ENCODE measurements around the gene DSP. TPM values are rescaled to one million over a fixed set of nuclear protein-coding genes. Genes with fewer than 3 reads are reported as not detected.

DSP gene
- total RNA-seq, 1 donor from 2014 or later = 314 TPM

- ATAC-seq = no peak
- no peak for DNase-seq
- intact Hi-C loops (cut with micrococcal nuclease) = no loop called here
These were observed 90.0 kb downstream of the DSP start for GRCh38 chr6:7631466-7631865.

DNA sequence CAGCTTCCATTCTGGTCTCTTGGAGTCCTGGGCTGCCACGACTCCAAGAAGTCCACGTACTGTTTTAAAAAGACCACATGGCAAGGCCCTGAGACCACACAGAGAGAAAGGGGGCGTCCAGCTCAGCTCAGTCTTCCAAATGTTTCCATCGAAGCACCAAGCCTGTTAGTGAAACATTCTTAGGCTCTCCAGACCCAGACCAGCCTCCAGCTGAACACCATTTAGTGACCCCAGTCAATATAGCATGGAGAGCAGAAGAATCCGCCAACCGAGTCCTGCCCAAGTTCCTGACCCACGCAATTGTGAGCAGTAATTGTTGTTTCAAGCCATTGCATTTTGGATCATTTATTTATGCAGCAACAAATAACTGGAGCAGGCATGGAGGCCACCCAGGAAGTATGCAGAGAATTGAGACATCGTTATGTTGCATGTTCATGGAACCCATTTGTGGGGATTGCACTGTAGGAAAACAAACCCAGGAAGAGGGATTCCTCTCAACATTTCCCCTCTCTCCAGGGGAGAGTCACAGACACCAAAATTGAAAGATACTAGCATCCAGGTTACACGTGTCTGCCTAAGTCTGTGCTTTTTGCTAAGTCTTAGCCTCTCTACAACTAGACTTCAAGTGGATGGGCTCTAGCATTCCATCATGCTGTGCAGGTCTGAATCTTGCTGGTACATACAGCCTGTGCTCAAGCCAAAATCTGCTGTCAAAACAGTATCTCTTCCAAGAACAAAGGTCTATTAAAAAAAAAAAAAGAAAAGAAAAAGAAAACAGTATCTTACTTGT is 91.2 kb downstream of the DSP start:
- intact Hi-C loops (cut with micrococcal nuclease) = no loop called here
- no peak for ATAC-seq
- DNase-seq = no peak

DNA sequence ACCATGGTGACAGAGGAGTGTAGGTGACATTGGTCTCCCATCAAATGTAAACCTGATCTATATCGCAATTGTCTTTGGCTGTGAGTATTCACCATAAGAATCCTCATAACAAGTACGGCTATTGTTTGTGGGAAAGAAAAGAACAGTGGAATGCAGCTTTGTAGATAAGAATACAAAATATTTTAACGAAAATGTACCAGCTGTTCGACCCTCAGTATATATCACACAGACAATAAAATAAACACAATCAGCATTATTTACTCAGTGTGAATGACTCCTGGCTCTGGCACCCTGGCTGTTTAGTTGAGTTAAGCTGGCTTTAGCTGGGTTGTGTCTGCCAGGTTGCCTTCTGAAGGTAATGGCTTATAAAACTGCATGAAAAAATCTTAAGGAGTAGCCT is 91.9 kb downstream of the DSP start:
- intact Hi-C loops (cut with micrococcal nuclease) = no loop called here
- DNase-seq = no peak
- ATAC-seq = no peak

DNA sequence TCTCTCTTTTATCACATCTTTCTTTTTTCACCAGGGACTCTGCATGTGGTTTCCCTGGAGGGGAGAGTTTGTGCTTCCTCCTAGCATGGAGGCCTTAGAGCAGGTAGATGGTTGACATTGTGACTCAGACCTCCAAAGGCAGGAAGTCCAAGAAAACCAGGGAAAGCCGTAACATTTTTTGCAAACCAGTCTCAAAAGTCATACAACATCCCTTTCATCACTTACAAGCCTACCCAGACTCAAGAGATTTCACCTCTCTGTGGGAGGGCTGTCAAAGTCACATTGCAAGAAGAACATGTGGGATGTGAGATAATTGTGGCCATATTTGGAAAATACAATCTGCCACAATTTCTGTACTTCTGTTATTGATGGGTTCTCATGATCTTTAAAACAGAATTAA is 94.7 kb downstream of the DSP start:
- intact Hi-C loops (cut with micrococcal nuclease) = no loop called here
- ATAC-seq (no peak), DNase-seq (no peak)

Other genes with a start within 250 kb of the DSP start
- gene SSR1, start 228.5 kb upstream of the DSP start, total RNA-seq = 62.5 TPM
- gene CAGE1, start 151.9 kb upstream of the DSP start, total RNA-seq = not detected
- 10.8 TPM for gene RIOK1, start 151.9 kb upstream of the DSP start, total RNA-seq
- gene SNRNP48, start 48.5 kb downstream of the DSP start, total RNA-seq = 17.3 TPM
- 2.7 TPM for gene BMP6, start 184.4 kb downstream of the DSP start, total RNA-seq

Measured in left ventricle myocardium superior (tissue), 1 donor.